ENCODE measurements around the gene MLXIP. TPM values are rescaled to one million over a fixed set of nuclear protein-coding genes. Genes with fewer than 3 reads are reported as not detected.
A peak's percentile ranks its signal among the peaks of the same experiment; 100 is the strongest.

Gene MLXIP
- total RNA-seq, 1 donor from 2014 or later = 33.7 TPM

GRCh38 chr12:122088179-122088810, 9.7 kb downstream of the MLXIP start:
- H3K36me3 Mint-ChIP-seq (ENCODE audit: low read depth) = peaks cover 49% of the 10 kb centered on the region
- no peak overlapping the region for H3K4me3 Mint-ChIP-seq
- no peak for DNase-seq
- CTCF ChIA-PET = interaction anchor here (1.0 to 1.8 kb wide), 3 partner anchors 9 to 170 kb away, joined by 3 to 9 read pairs (median 4); partner anchors contain the start of gene CFAP251
- H3K4me1 Mint-ChIP-seq = peaks cover 61% of the 10 kb centered on the region
- intact Hi-C loops (cut with micrococcal nuclease) = no loop called here
- H3K27ac Mint-ChIP-seq = peak overlapping the region; percentile 41
- no peak for TF ChIP-seq CTCF (IDR thresholded peaks at IDR 0.05)
- ATAC-seq (ENCODE audit: low read depth) = no peak
- H3K9me3 Mint-ChIP-seq = no peaks in the 10 kb centered on the region
- POLR2A ChIA-PET = interaction anchor here (0.7 to 1.8 kb wide), 7 partner anchors 10 to 21 kb away, joined by 3 to 8 read pairs (median 3); partner anchors contain the start of gene MLXIP
- no peaks in the 10 kb centered on the region for H3K27me3 Mint-ChIP-seq

- intact Hi-C loops (cut with micrococcal nuclease) = no loop called here
- Mint-ChIP-seq H3K9me3 (no peaks in the 10 kb centered on the region), H3K27ac (no peak overlapping the region), H3K4me1 (peaks cover 53% of the 10 kb centered on the region), H3K4me3 (no peak overlapping the region), H3K36me3 (ENCODE audit: low read depth) (peaks cover 43% of the 10 kb centered on the region), H3K27me3 (no peaks in the 10 kb centered on the region)
- ChIA-PET CTCF (interaction anchor here (1.2 to 1.8 kb wide), 2 partner anchors 9 to 97 kb away, joined by 4 to 9 read pairs; no protein-coding TSS in a partner anchor), POLR2A (interaction anchor here (0.6 to 1.8 kb wide), 9 partner anchors 11 to 130 kb away, joined by 3 to 9 read pairs (median 4); partner anchors contain the start of gene MLXIP)
- no peak for DNase-seq
- ATAC-seq (ENCODE audit: low read depth) = no peak
- TF ChIP-seq CTCF (IDR thresholded peaks at IDR 0.05) = no peak
Measured at GRCh38 chr12:122089077-122089476, 10.5 kb downstream of the MLXIP start.

GRCh38 chr12:122090759-122091515, 12.4 kb downstream of the MLXIP start:
- ChIA-PET CTCF (interaction anchor here (1.0 to 1.5 kb wide), 2 partner anchors 12 to 172 kb away, joined by 3 read pairs; partner anchors contain the start of genes CFAP251 and MLXIP), POLR2A (interaction anchor here (0.7 to 2.9 kb wide), 2 partner anchors 10 to 117 kb away, joined by 4 to 12 read pairs; no protein-coding TSS in a partner anchor)
- H3K27me3 Mint-ChIP-seq = no peaks in the 10 kb centered on the region
- H3K27ac Mint-ChIP-seq = no peak overlapping the region
- no peak for TF ChIP-seq CTCF (IDR thresholded peaks at IDR 0.05)
- ATAC-seq (ENCODE audit: low read depth) = no peak
- H3K36me3 Mint-ChIP-seq (ENCODE audit: low read depth) = peaks cover 30% of the 10 kb centered on the region
- intact Hi-C loops (cut with micrococcal nuclease) = no loop called here
- no peak for DNase-seq
- H3K4me3 Mint-ChIP-seq = no peak overlapping the region
- H3K4me1 Mint-ChIP-seq = peaks cover 45% of the 10 kb centered on the region
- no peaks in the 10 kb centered on the region for H3K9me3 Mint-ChIP-seq

- H3K9me3 Mint-ChIP-seq = no peaks in the 10 kb centered on the region
- DNase-seq = no peak
- CTCF ChIA-PET = no interaction called here
- H3K27me3 Mint-ChIP-seq = no peaks in the 10 kb centered on the region
- POLR2A ChIA-PET = no interaction called here
- ATAC-seq (ENCODE audit: low read depth) = no peak
- TF ChIP-seq CTCF (IDR thresholded peaks at IDR 0.05) = no peak
- intact Hi-C loops (cut with micrococcal nuclease) = no loop called here
- H3K36me3 Mint-ChIP-seq (ENCODE audit: low read depth) = peaks cover 13% of the 10 kb centered on the region
- peaks cover 40% of the 10 kb centered on the region for H3K4me1 Mint-ChIP-seq
- H3K4me3 Mint-ChIP-seq = no peak overlapping the region
- H3K27ac Mint-ChIP-seq = no peak overlapping the region
Measured at GRCh38 chr12:122093098-122093883, 14.7 kb downstream of the MLXIP start.

Data from activated B cell treated with CpG ODN at 0.5 μM for 24 hours (primary cell).